SK-N-SH treated with all-trans-retinoic acid at 6 μM for 48 hours (cell line): ENCODE results near the gene SLC6A20.

Experiments used
- ATAC-seq: fragments of 200-7000 bp; cut with Tn5 transposase; 3 replicates; pipeline ENCODE4 v1.9.1; 2020; ENCODE audit warnings: mild to moderate bottlenecking, moderate library complexity
- ARNTL ChIP-seq: fragments of 450-650 bp; formaldehyde crosslinking; IDR thresholded peaks from 2 replicates; pipeline ENCODE4 v1.5.0; 2020; ENCODE audit warnings: low read depth, mild to moderate bottlenecking, moderate library complexity, borderline replicate concordance
- BACH2 ChIP-seq: fragments of 250-450 bp; sonication (Bioruptor Pico); IDR thresholded peaks from 2 replicates; pipeline ENCODE4 v1.9.0; 2021; ENCODE audit warnings: mild to moderate bottlenecking, borderline replicate concordance
- CREB5 ChIP-seq: fragments of 250-450 bp; sonication (Bioruptor Pico); IDR thresholded peaks from 2 replicates; pipeline ENCODE4 v1.5.1; 2020; ENCODE audit warnings: low read depth, mild to moderate bottlenecking, moderate library complexity
- CSDC2 ChIP-seq: fragments of 250-450 bp; sonication (Bioruptor Pico); IDR thresholded peaks from 2 replicates; pipeline ENCODE4 v1.5.0; 2020; ENCODE audit warnings: mild to moderate bottlenecking, moderate library complexity
- CSRNP3 ChIP-seq: fragments of 250-450 bp; sonication (Bioruptor Pico); IDR thresholded peaks from 2 replicates; pipeline ENCODE4 v1.5.1; 2021; ENCODE audit warnings: mild to moderate bottlenecking, moderate library complexity
- ESRRG ChIP-seq: fragments of 250-450 bp; sonication (Bioruptor Pico); IDR thresholded peaks from 2 replicates; pipeline ENCODE4 v1.6.1; 2021; ENCODE audit warnings: mild to moderate bottlenecking
- ISL1 ChIP-seq: fragments of 250-450 bp; sonication (Bioruptor Pico); IDR thresholded peaks from 2 replicates; pipeline ENCODE4 v2.1.2; 2022; ENCODE audit warnings: mild to moderate bottlenecking, moderate library complexity
- OSR1 ChIP-seq: fragments of 250-450 bp; sonication (Bioruptor Pico); IDR thresholded peaks from 2 replicates; pipeline ENCODE4 v1.8.0; 2022; ENCODE audit warnings: moderate library complexity, mild to moderate bottlenecking, inconsistent platforms
- POU6F1 ChIP-seq: fragments of 250-450 bp; sonication (Bioruptor Pico); IDR thresholded peaks from 2 replicates; pipeline ENCODE4 v1.8.0; 2021; ENCODE audit warnings: low read depth, mild to moderate bottlenecking, moderate library complexity, borderline replicate concordance
- TCF4 ChIP-seq: fragments of 250-450 bp; sonication (Bioruptor Pico); IDR thresholded peaks from 2 replicates; pipeline ENCODE4 v1.8.0; 2021; ENCODE audit warnings: mild to moderate bottlenecking, moderate library complexity, borderline replicate concordance
- TOX ChIP-seq: fragments of 250-450 bp; sonication (Bioruptor Pico); IDR thresholded peaks from 2 replicates; pipeline ENCODE4 v1.8.0; 2021; ENCODE audit warnings: mild to moderate bottlenecking, moderate library complexity, borderline replicate concordance
- TSHZ2 ChIP-seq: fragments of 250-450 bp; sonication (Bioruptor Pico); IDR thresholded peaks from 2 replicates; pipeline ENCODE4 v1.5.0; 2020; ENCODE audit warnings: mild to moderate bottlenecking, moderate library complexity
- ZC3H10 ChIP-seq: fragments of 250-450 bp; sonication (Bioruptor Pico); IDR thresholded peaks from 2 replicates; pipeline ENCODE4 v1.5.1; 2021; ENCODE audit warnings: mild to moderate bottlenecking, moderate library complexity
- ZFP3 ChIP-seq: fragments of 250-450 bp; sonication (Bioruptor Pico); IDR thresholded peaks from 2 replicates; pipeline ENCODE4 v1.5.0; 2020; ENCODE audit warnings: mild to moderate bottlenecking, moderate library complexity
- ZFP30 ChIP-seq: fragments of 450-650 bp; formaldehyde crosslinking; IDR thresholded peaks from 2 replicates; pipeline ENCODE4 v1.5.0; 2022; ENCODE audit warnings: mild to moderate bottlenecking, moderate library complexity
- ZNF565 ChIP-seq: fragments of 450-650 bp; formaldehyde crosslinking; conservative IDR thresholded peaks from 2 replicates; pipeline ENCODE4 v1.5.0; 2020; ENCODE audit warnings: low read depth, mild to moderate bottlenecking, moderate library complexity
- ZNF70 ChIP-seq: fragments of 450-650 bp; formaldehyde crosslinking; IDR thresholded peaks from 2 replicates; pipeline ENCODE4 v1.5.0; 2020; ENCODE audit warnings: mild to moderate bottlenecking, moderate library complexity

The SLC6A20 gene

GRCh38 chr3:45773072-45773471 is 23.3 kb downstream of the SLC6A20 start:
- no peak for TF ChIP-seq ZNF565
- TF ChIP-seq POU6F1 (CRISPR knock-in tag), result no peak
- TF ChIP-seq BACH2, result no peak
- TF ChIP-seq CREB5 (CRISPR knock-in tag), result no peak
- no peak for TF ChIP-seq TCF4 (CRISPR knock-in tag)
- no peak for TF ChIP-seq ZNF70 (CRISPR knock-in tag)
- TF ChIP-seq ZC3H10, result no peak
- TF ChIP-seq OSR1 (CRISPR knock-in tag), result no peak
- TF ChIP-seq, all 23 proteins: peak for 0
- ATAC-seq, result no peak

- TF ChIP-seq ISL1 (no peak), CREB5 (CRISPR knock-in tag) (no peak), TSHZ2 (CRISPR knock-in tag) (no peak), POU6F1 (CRISPR knock-in tag) (no peak), TCF4 (CRISPR knock-in tag) (no peak), CSDC2 (CRISPR knock-in tag) (no peak), ZNF70 (CRISPR knock-in tag) (no peak), ZC3H10 (no peak), CSRNP3 (CRISPR knock-in tag) (no peak), TOX (CRISPR knock-in tag) (no peak), BACH2 (no peak), ESRRG (CRISPR knock-in tag) (no peak)
- no peak for ATAC-seq
Measured at GRCh38 chr3:45772341-45773035, 23.8 kb downstream of the SLC6A20 start.

- ATAC-seq, result no peak
- TF ChIP-seq ESRRG (CRISPR knock-in tag) (no peak), ARNTL (CRISPR knock-in tag) (no peak), CREB5 (CRISPR knock-in tag) (no peak), TSHZ2 (CRISPR knock-in tag) (no peak), TCF4 (CRISPR knock-in tag) (no peak), TOX (CRISPR knock-in tag) (no peak), ZNF70 (CRISPR knock-in tag) (no peak), ZFP3 (CRISPR knock-in tag) (no peak), ZFP30 (no peak)
Measured at GRCh38 chr3:45771831-45772230, 24.5 kb downstream of the SLC6A20 start.
